ENCODE results near the gene MBD3L1.

Gene MBD3L1

GRCh38 chr19:8880868-8881488, 48.8 kb downstream of the MBD3L1 start:
- DNase-seq (ENCODE audit: low read depth): no peak

- DNase-seq (ENCODE audit: low read depth): no peak
These were observed 49.3 kb downstream of the MBD3L1 start for GRCh38 chr19:8881512-8881911.

GRCh38 chr19:8884416-8884815, 52.2 kb downstream of the MBD3L1 start:
- DNase-seq (ENCODE audit: low read depth): no peak

- no peak for DNase-seq (ENCODE audit: low read depth)
These were observed 55.2 kb downstream of the MBD3L1 start for GRCh38 chr19:8887364-8887763.

GRCh38 chr19:8890260-8890659, 58.1 kb downstream of the MBD3L1 start:
- no peak for DNase-seq (ENCODE audit: low read depth)
